SK-N-SH (cell line): ENCODE results near the gene OAF. TPM values are rescaled to one million over a fixed set of nuclear protein-coding genes. Genes with fewer than 3 reads are reported as not detected.

Experiments used
- CTCF ChIA-PET: fragments of 300-600, 350-600 bp; formaldehyde crosslinking; extraction: SDS; loops from one replicate; lab custom pipeline; 2021; lab: Yijun Ruan, JAX
- POLR2A ChIA-PET: fragments of 350-600 bp; sonication (Branson Sonifier 250); formaldehyde crosslinking; extraction: SDS; loops from one replicate; lab custom pipeline; 2020; ENCODE audit warnings: antibody characterized with exemption, inconsistent platforms; lab: Yijun Ruan, JAX
- DNase-seq: peaks from one replicate; pipeline ENCODE4 v3.0.0; 2012
- H2AFZ ChIP-seq: fragments of 200-600 bp; sonication (generic); 2 replicates; pipeline ENCODE4 v1.8.1; 2016; ENCODE audit warnings: antibody characterized with exemption, mild to moderate bottlenecking, low read depth
- H3F3A ChIP-seq: fragments of 200-600 bp; sonication (generic); replicated peaks from 2 replicates; pipeline ENCODE3; 2016; ENCODE audit warnings: antibody characterized with exemption, mild to moderate bottlenecking; ENCODE audit not compliant: insufficient read depth
- H3K27ac ChIP-seq, 2 experiments: fragments of 200-500 bp in 1 of 2; fragments of 200-600 bp in 1 of 2; sonication (Bioruptor generic) in 1 of 2; sonication (generic), shearing (Covaris generic) in 1 of 2; 2 replicates each; pipeline versions ENCODE4 v1.5.1 to v1.6.1; 2014 to 2016; ENCODE audit warnings: low read depth in 2 of 2, inconsistent platforms in 1 of 2, low read length in 1 of 2, mild to moderate bottlenecking in 1 of 2, mixed read lengths in 1 of 2
- H3K27me3 ChIP-seq: fragments of 200-600 bp; sonication (generic), shearing (Covaris generic); 2 replicates; pipeline ENCODE4 v1.6.1; 2016; ENCODE audit warnings: mixed run types; ENCODE audit not compliant: insufficient read depth
- H3K36me3 ChIP-seq, 2 experiments: fragments of 200-500 bp in 1 of 2; fragments of 200-600 bp in 1 of 2; sonication (Bioruptor generic) in 1 of 2; sonication (generic) in 1 of 2; replicated peaks in 1 of 2; 2 replicates each; pipeline versions ENCODE3 to v1.5.1; 2014 to 2016; ENCODE audit warnings: low read length in 1 of 2, mild to moderate bottlenecking in 1 of 2; ENCODE audit not compliant: insufficient read depth in 2 of 2, control insufficient read depth in 1 of 2
- H3K4me1 ChIP-seq, 2 experiments: fragments of 200-500 bp in 1 of 2; fragments of 200-600 bp in 1 of 2; sonication (Bioruptor generic) in 1 of 2; sonication (generic), shearing (Covaris generic) in 1 of 2; 2 replicates each; pipeline versions ENCODE4 v1.5.1 to v1.6.1; 2014 to 2016; ENCODE audit warnings: low read depth in 1 of 2, low read length in 1 of 2, mixed run types in 1 of 2; ENCODE audit not compliant: insufficient read depth in 2 of 2, control insufficient read depth in 1 of 2
- H3K4me2 ChIP-seq: fragments of 200-600 bp; sonication (generic), shearing (Covaris generic); 2 replicates; pipeline ENCODE4 v1.6.1; 2017; ENCODE audit warnings: mixed run types
- H3K4me3 ChIP-seq, 2 experiments: fragments of 200-500 bp in 1 of 2; fragments of 200-600 bp in 1 of 2; sonication (Bioruptor generic) in 1 of 2; sonication (generic), shearing (Covaris generic) in 1 of 2; 2 replicates each; pipeline versions ENCODE4 v1.5.1 to v1.8.1; 2014 to 2016; ENCODE audit warnings: low read depth in 2 of 2, inconsistent platforms in 1 of 2, low read length in 1 of 2, mild to moderate bottlenecking in 1 of 2, mixed read lengths in 1 of 2, moderate library complexity in 1 of 2
- H3K79me2 ChIP-seq: fragments of 200-600 bp; sonication (generic); 2 replicates; pipeline ENCODE4 v1.8.1; 2017; ENCODE audit warnings: mild to moderate bottlenecking; ENCODE audit not compliant: insufficient read depth
- H3K9ac ChIP-seq: fragments of 200-600 bp; sonication (generic); 2 replicates; pipeline ENCODE4 v1.6.1; 2017; ENCODE audit warnings: mixed run types
- H3K9me2 ChIP-seq: fragments of 200-600 bp; sonication (generic); 2 replicates; pipeline ENCODE4 v1.6.1; 2017; ENCODE audit warnings: mixed run types
- H3K9me3 ChIP-seq: fragments of 200-600 bp; sonication (generic); 2 replicates; pipeline ENCODE4 v1.6.1; 2017; ENCODE audit warnings: mixed run types, mild to moderate bottlenecking, moderate library complexity
- H4K20me1 ChIP-seq: fragments of 200-600 bp; sonication (generic); 2 replicates; pipeline ENCODE4 v1.6.1; 2017; ENCODE audit warnings: mild to moderate bottlenecking, mixed run types; ENCODE audit not compliant: insufficient read depth
- EZH2phosphoT487 ChIP-seq: fragments of 200-600 bp; sonication (generic); IDR thresholded peaks from 2 replicates; pipeline ENCODE4 v1.6.1; 2017; ENCODE audit warnings: low read depth, mixed run types, mild to moderate bottlenecking, antibody characterized with exemption, moderate library complexity, borderline replicate concordance
- FOSL2 ChIP-seq: IDR thresholded peaks from 2 replicates; pipeline ENCODE4 v1.4.0; 2012; ENCODE audit warnings: low read depth, mild to moderate bottlenecking, moderate library complexity, borderline replicate concordance
- GABPA ChIP-seq: IDR thresholded peaks from 2 replicates; pipeline ENCODE4 v1.4.0; 2012; ENCODE audit warnings: low read depth, mild to moderate bottlenecking
- GATA2 ChIP-seq: sonication (generic); formaldehyde crosslinking; IDR thresholded peaks from 2 replicates; pipeline ENCODE4 v1.5.0; 2020; ENCODE audit warnings: mild to moderate bottlenecking, missing genetic modification reagents
- IRF3 ChIP-seq: fragments of 150-350 bp; IDR thresholded peaks from 2 replicates; pipeline ENCODE4 v1.6.1; 2016; ENCODE audit warnings: mild to moderate bottlenecking, low read depth, low read length
- JUND ChIP-seq: IDR thresholded peaks from 2 replicates; pipeline ENCODE4 v1.4.0; 2012
- MAX ChIP-seq: IDR thresholded peaks from 2 replicates; pipeline ENCODE4 v1.4.0; 2012; ENCODE audit warnings: low read depth
- MEF2A ChIP-seq: IDR thresholded peaks from 2 replicates; pipeline ENCODE4 v1.4.0; 2012; ENCODE audit warnings: low read depth, borderline replicate concordance
- PBX3 ChIP-seq: IDR thresholded peaks from 2 replicates; pipeline ENCODE4; 2012
- POLR2AphosphoS5 ChIP-seq: IDR thresholded peaks from 2 replicates; pipeline ENCODE4 v1.6.1; 2012; ENCODE audit warnings: low read depth, low read length
- REST ChIP-seq: IDR thresholded peaks from 2 replicates; pipeline ENCODE4 v1.6.1; 2012; ENCODE audit warnings: mild to moderate bottlenecking, low read depth, low read length, moderate library complexity
- SIN3A ChIP-seq: IDR thresholded peaks from 2 replicates; pipeline ENCODE4 v1.6.1; 2012; ENCODE audit warnings: low read depth, mild to moderate bottlenecking, low read length, moderate library complexity, borderline replicate concordance
- USF1 ChIP-seq: IDR thresholded peaks from 2 replicates; pipeline ENCODE4 v1.4.0; 2012; ENCODE audit warnings: low read depth, borderline replicate concordance
- WGBS: methylation state at CpG from one replicate; pipeline ENCODE4 v1.1.6; 2017; ENCODE audit warnings: low lambda C conversion rate; 5-methylcytosine and 5-hydroxymethylcytosine counted together
- polyA plus RNA-seq, 3 experiments: library from polyadenylated mRNA; depleted of rRNA; stranded (reverse); fragments of >200 nt; gene quantifications; 2 replicates each; pipeline ENCODE4 v1.2.3, GENCODE V29; 2012

OAF gene
- polyA plus RNA-seq, 1 of the 3 experiments (the other 2 are of a cell fraction) = 28.0 TPM

GRCh38 chr11:120197251-120197891 is 13.5 kb upstream of the OAF start:
- ChIA-PET CTCF (interaction anchor here (0.8 to 1.5 kb wide), 5 partner anchors 10 to 102 kb away, joined by 3 to 4 read pairs (median 4); no protein-coding TSS in a partner anchor), POLR2A (no interaction called here)
- TF ChIP-seq REST (no peak), EZH2phosphoT487 (no peak), JUND (no peak), POLR2AphosphoS5 (no peak), MAX (no peak), USF1 (no peak), GABPA (no peak), MEF2A (no peak), FOSL2 (no peak), GATA2 (CRISPR knock-in tag) (no peak)
- no peaks in the 10 kb centered on the region for H3F3A ChIP-seq
- WGBS = 69% methylated on average over 9 of the region's 14 CpGs
- peaks cover 0 to 13% of the 10 kb centered on the region in 2 experiments; a peak in 1 of 4 replicates for H3K4me1 ChIP-seq
- H3K4me2 ChIP-seq = no peak overlapping the region
- no peaks in the 10 kb centered on the region for H4K20me1 ChIP-seq
- H3K27me3 ChIP-seq = peaks cover 7% of the 10 kb centered on the region; the same call in 1 of the 2 replicates
- H2AFZ ChIP-seq = no peak overlapping the region
- H3K9ac ChIP-seq = no peak overlapping the region
- H3K36me3 ChIP-seq = no peaks in the 10 kb centered on the region
- H3K9me3 ChIP-seq = no peaks in the 10 kb centered on the region
- peak; percentile 62 for DNase-seq
- no peak overlapping the region for H3K4me3 ChIP-seq
- H3K79me2 ChIP-seq = no peaks in the 10 kb centered on the region
- no peaks in the 10 kb centered on the region for H3K9me2 ChIP-seq
- H3K27ac ChIP-seq = no peak overlapping the region

GRCh38 chr11:120197977-120198376 is 12.9 kb upstream of the OAF start:
- CTCF ChIA-PET = interaction anchor here (0.7 kb wide), 1 partner anchor 15 kb away, joined by 3 read pairs; no protein-coding TSS in a partner anchor
- Histone ChIP-seq H3K27ac (no peak overlapping the region), H4K20me1 (no peaks in the 10 kb centered on the region), H3K4me2 (no peak overlapping the region), H3F3A (no peaks in the 10 kb centered on the region), H3K4me1 (peaks cover 0 to 10% of the 10 kb centered on the region in 2 experiments; a peak in 1 of 4 replicates), H3K79me2 (no peaks in the 10 kb centered on the region), H3K9me2 (no peaks in the 10 kb centered on the region), H3K27me3 (peaks cover 7% of the 10 kb centered on the region; the same call in 1 of the 2 replicates), H3K9me3 (no peaks in the 10 kb centered on the region), H3K9ac (no peak overlapping the region), H2AFZ (no peak overlapping the region), H3K4me3 (no peak overlapping the region), H3K36me3 (no peaks in the 10 kb centered on the region)
- 72% methylated on average over 9 of the region's 9 CpGs for WGBS
- DNase-seq = peak; percentile 56
- POLR2A ChIA-PET = no interaction called here
- TF ChIP-seq MEF2A (no peak), IRF3 (no peak), POLR2AphosphoS5 (no peak), PBX3 (no peak), SIN3A (no peak)
